HS-27A (cell line): ENCODE measurements around the gene PPP1R9B.

Experiments
- DNase-seq: peaks from one replicate; pipeline ENCODE4 v3.0.0-alpha.2; 2012; ENCODE audit warnings: low read depth, missing footprints

Gene PPP1R9B

GRCh38 chr17:50172130-50172529 is 21.7 kb upstream of the PPP1R9B start:
- no peak for DNase-seq

- DNase-seq = no peak
These were observed 21.0 kb upstream of the PPP1R9B start for GRCh38 chr17:50171371-50172071.

GRCh38 chr17:50170662-50171370 is 20.3 kb upstream of the PPP1R9B start:
- no peak for DNase-seq

- DNase-seq = no peak
These were observed 19.5 kb upstream of the PPP1R9B start for GRCh38 chr17:50169881-50170459.

- DNase-seq = no peak
These were observed 18.8 kb upstream of the PPP1R9B start for GRCh38 chr17:50169121-50169764.

- no peak for DNase-seq
These were observed 17.8 kb upstream of the PPP1R9B start for GRCh38 chr17:50168319-50168718.

GRCh38 chr17:50167371-50167770 is 16.9 kb upstream of the PPP1R9B start:
- no peak for DNase-seq

GRCh38 chr17:50166518-50167181 is 16.2 kb upstream of the PPP1R9B start:
- DNase-seq = no peak

GRCh38 chr17:50165867-50166517 is 15.5 kb upstream of the PPP1R9B start, which contains the start of gene SGCA:
SGCA (plus strand) TSS chr17:50166005; CDS start chr17:50166041, 36 bp downstream.
- DNase-seq = no peak

- DNase-seq = no peak
These were observed 15.0 kb upstream of the PPP1R9B start for GRCh38 chr17:50165466-50165865.

- DNase-seq = no peak
These were observed 14.6 kb upstream of the PPP1R9B start for GRCh38 chr17:50165066-50165465.

- DNase-seq = no peak
These were observed 14.2 kb upstream of the PPP1R9B start for GRCh38 chr17:50164697-50164988.

GRCh38 chr17:50163843-50164696 is 13.6 kb upstream of the PPP1R9B start:
- DNase-seq = no peak

GRCh38 chr17:50162466-50163254 is 12.2 kb upstream of the PPP1R9B start:
- no peak for DNase-seq

- no peak for DNase-seq
These were observed 11.4 kb upstream of the PPP1R9B start for GRCh38 chr17:50161911-50162288.

- peak; percentile 62 for DNase-seq
These were observed 10.8 kb upstream of the PPP1R9B start for GRCh38 chr17:50161023-50161910.

- no peak for DNase-seq
These were observed 7.4 kb upstream of the PPP1R9B start for GRCh38 chr17:50157891-50158290.

GRCh38 chr17:50155115-50155819 is 4.8 kb upstream of the PPP1R9B start:
- DNase-seq = no peak
